ENCODE measurements around the gene PLB1.

Gene PLB1

GRCh38 chr2:28627722-28628480 lies 132.0 kb downstream of the PLB1 start:
- DNase-seq (ENCODE audit: low read depth) = no peak

DNA sequence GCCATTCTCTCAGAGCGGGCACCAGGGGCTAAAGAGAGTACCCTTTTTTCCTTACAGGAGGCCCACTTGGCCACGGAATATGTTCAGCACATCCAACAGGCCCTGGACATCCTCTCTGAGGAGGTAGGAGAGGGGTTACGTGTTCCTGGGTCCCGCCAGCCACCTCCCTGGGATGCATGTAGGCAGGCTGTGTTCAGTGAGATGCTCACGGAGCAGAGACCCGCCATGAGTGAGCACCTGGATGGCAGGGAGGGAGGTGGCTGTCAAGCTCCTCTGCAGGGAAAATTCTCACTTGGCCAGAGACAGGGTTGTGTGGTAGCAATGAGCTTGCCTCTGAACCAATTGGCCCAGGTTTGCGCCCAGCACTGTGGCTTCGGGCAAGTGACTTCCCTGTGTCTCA lies 132.6 kb downstream of the PLB1 start:
- DNase-seq (ENCODE audit: low read depth) = no peak

GRCh38 chr2:28628987-28629386 lies 133.1 kb downstream of the PLB1 start:
- DNase-seq (ENCODE audit: low read depth) = no peak

DNA sequence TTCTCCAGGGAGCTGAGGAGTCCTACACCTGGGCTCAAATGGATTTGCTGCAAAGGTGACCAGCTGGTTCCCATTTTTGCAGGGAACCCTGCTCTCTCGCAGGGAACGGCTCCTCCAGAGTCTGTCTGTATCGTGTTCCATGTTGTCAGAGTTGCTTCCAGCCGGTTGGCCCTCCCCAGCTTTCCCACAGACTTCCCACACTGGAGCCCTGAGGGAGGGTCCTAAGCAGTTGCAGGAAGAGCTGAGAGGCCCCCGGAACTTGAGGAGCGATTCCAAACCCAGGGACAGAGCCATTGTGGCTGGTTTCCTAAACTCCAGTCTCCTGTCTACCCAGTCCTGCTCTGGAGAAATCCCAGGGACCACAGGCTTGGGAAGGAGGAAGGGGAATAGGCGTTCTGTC lies 134.1 kb downstream of the PLB1 start:
- no peak for DNase-seq (ENCODE audit: low read depth)

- no peak for DNase-seq (ENCODE audit: low read depth)
These were observed 134.5 kb downstream of the PLB1 start for GRCh38 chr2:28630341-28630740.

GRCh38 chr2:28631514-28632206 lies 135.8 kb downstream of the PLB1 start:
- no peak for DNase-seq (ENCODE audit: low read depth)

DNA sequence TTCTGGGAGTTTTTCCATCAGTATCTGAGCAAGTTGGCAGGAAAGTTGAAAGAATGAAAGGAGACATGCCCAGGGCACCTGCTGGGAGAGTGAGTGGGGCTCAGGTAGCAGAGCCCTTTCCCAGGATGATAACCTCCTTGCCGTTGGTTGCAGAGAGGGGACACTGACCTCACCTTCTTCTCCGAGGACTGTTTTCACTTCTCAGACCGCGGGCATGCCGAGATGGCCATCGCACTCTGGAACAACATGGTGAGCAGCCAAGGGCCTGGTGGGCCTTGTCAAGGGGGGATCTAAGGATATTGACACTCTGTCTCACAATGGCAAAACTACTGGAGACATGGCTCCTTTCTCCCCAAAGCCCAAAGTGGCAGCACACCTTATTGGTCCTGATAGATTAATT lies 136.9 kb downstream of the PLB1 start:
- DNase-seq (ENCODE audit: low read depth) = no peak

DNA sequence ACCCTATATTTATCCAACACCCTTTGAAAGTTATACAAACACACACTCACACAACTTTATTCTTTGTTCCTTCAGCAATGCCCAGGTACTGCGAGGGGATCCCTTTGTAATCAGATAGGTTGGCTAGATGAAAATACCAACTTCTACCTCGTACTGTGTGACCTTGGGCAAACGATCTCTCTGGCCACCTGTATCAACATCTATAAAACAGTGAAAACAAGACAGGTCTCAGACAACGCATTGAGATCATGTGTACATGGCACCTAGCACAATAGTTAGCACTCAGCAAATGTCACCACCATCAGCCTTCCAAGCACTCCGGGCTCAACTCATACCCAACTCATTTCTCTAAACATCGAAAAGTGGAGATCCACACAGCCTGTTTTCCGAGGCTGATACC lies 137.3 kb downstream of the PLB1 start:
- DNase-seq (ENCODE audit: low read depth) = no peak

DNA sequence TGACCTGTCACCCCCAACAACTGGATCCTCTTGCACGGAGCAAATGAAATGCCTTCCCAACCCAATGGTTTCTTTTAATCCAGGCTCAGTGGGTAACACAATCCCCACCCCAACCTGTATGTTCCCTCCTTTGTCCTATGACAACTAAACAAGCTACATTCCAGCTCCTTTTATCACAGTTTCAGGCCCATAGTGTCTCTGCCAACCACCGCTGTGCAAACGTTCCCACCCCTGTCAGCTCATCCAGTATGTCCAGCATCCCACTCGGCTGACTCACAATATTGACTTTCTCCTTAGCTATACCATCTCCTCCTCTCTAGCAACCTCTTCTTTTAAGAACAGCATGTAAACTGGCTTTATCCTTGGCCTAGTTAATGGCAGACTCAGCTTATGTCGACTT lies 137.9 kb downstream of the PLB1 start:
- no peak for DNase-seq (ENCODE audit: low read depth)

GRCh38 chr2:28635191-28635611 lies 139.3 kb downstream of the PLB1 start:
- no peak for DNase-seq (ENCODE audit: low read depth)

- DNase-seq (ENCODE audit: low read depth) = no peak
These were observed 140.6 kb downstream of the PLB1 start for GRCh38 chr2:28636491-28636890.

- no peak for DNase-seq (ENCODE audit: low read depth)
These were observed 141.5 kb downstream of the PLB1 start for GRCh38 chr2:28637066-28638047.

GRCh38 chr2:28638102-28638501 lies 142.2 kb downstream of the PLB1 start:
- DNase-seq (ENCODE audit: low read depth) = no peak

- no peak for DNase-seq (ENCODE audit: low read depth)
These were observed 143.3 kb downstream of the PLB1 start for GRCh38 chr2:28639092-28639691.

DNA sequence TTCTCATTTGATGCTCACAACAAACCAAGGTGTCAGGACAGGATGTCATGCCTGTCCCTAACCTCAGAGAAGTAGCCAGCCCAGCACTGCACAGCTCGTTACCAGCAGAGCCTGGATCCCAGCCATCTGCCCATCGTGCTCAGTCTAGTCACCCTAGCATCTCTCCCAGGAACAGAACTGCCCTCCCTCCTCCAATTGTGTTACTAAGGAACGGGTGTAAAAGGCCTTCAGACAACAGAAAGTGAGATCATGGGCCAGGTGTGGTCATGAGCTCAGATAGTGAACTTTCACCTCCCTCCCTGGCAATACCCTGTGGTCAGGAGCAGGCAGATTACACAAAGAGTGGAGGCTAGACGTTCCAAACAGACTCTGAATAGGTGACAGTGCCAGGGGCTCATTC lies 144.0 kb downstream of the PLB1 start:
- no peak for DNase-seq (ENCODE audit: low read depth)

- no peak for DNase-seq (ENCODE audit: low read depth)
These were observed 144.5 kb downstream of the PLB1 start for GRCh38 chr2:28640260-28640907.

GRCh38 chr2:28640908-28641300 lies 145.0 kb downstream of the PLB1 start:
- DNase-seq (ENCODE audit: low read depth) = no peak

DNA sequence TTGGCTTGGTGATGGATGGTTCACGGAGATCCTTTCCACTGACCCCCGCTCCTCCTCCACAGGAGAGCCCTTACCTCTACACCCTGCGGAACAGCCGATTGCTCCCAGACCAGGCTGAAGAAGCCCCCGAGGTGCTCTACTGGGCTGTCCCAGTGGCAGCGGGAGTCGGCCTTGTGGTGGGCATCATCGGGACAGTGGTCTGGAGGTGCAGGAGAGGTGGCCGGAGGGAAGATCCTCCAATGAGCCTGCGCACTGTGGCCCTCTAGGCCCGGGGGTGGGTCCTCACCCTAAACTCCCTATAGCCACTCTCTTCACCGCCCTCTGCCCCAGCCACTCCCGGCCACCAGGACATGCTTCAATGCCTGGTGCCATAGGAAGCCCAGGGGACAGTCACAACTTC lies 146.9 kb downstream of the PLB1 start:
- DNase-seq (ENCODE audit: low read depth) = no peak

DNA sequence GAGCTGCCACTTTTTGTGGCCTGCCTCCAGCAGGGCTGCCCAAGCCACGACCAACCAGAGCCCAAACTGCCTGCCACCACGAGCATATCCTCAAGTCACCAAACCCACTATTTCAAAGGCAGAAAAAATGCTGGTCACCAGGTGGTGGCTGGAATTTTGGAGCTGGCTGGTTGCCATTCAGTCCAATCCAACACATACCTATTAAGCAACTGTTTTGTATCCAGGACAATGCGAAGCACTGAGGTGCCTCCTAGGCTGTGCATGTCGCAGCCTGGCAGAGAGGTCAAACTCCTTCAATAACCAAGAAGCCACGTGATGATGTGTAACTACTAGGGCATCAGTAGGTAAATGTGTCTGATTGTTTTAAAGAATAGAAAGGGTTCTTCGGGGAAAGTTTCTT lies 147.5 kb downstream of the PLB1 start:
- DNase-seq (ENCODE audit: low read depth) = no peak

DNA sequence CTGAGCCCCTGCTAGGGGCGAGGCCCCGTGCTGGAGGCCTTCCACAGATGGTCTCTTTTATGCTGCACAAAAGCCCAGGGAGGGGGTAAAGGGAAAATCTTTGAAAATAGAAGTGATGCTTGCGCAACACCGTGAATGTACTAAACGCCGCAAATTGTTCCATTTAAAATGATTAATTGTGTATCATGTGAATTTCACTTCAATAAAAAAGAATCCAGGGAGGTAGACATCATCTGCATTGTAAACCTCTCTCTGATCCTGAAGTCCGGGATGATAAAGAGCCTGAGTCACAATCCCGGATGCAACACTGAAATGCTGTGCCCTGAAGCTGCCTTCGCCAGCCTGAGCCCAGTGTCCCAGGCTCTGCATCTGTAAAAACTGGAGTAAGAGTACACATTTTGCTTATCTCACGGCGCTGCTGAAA lies 148.1 kb downstream of the PLB1 start:
- no peak for DNase-seq (ENCODE audit: low read depth)

- DNase-seq (ENCODE audit: low read depth) = no peak
These were observed 148.9 kb downstream of the PLB1 start for GRCh38 chr2:28644760-28645159.

- no peak for DNase-seq (ENCODE audit: low read depth)
These were observed 149.7 kb downstream of the PLB1 start for GRCh38 chr2:28645553-28645952.

Measured in T follicular helper cell (primary cell).